A673 (cell line): Measurements from ENCODE around the gene DHDH.

Experiments
- CTCF ChIP-seq: fragments of 300-800, 200-600 bp; sonication (generic); conservative IDR thresholded peaks from 2 replicates; pipeline ENCODE4 v1.5.1; 2017; ENCODE audit warnings: low read depth, mild to moderate bottlenecking, antibody characterized with exemption, low read length, moderate library complexity, mixed read lengths
- EZH2 ChIP-seq: fragments of 200-600 bp; sonication (generic); IDR thresholded peaks from 2 replicates; pipeline ENCODE4 v1.6.1; 2017; ENCODE audit warnings: borderline replicate concordance, low read depth, mild to moderate bottlenecking, mixed read lengths, antibody characterized with exemption, low read length; ENCODE audit not compliant: poor library complexity, severe bottlenecking

GRCh38 chr19:48945415-48945814 is 11.9 kb downstream of the DHDH start:
- TF ChIP-seq CTCF (no peak), EZH2 (no peak)
